Lower leg skin (tissue), 4 donors: ENCODE data around the gene CHMP3. TPM values are rescaled to one million over a fixed set of nuclear protein-coding genes. Genes with fewer than 3 reads are reported as not detected.
A peak's percentile ranks its signal among the peaks of the same experiment; 100 is the strongest.

Experiments used
- DNase-seq, 2 donors: peaks; one replicate each; pipeline ENCODE4 v3.0.0-alpha.2; 2019; ENCODE audit warnings: low spot score in 2 of 2
- H3K4me3 ChIP-seq: fragments of 200-600 bp; sonication (generic); 2 replicates; pipeline ENCODE4 v1.5.1; 2017; ENCODE audit warnings: mild to moderate bottlenecking, low read depth; ENCODE audit not compliant: poor library complexity, severe bottlenecking
- CTCF ChIP-seq, 3 donors: fragments of 450-650 bp; IDR thresholded peaks; one replicate each; pipeline ENCODE4 v1.5.1; 2016; ENCODE audit warnings: antibody characterized with exemption in 3 of 3, mild to moderate bottlenecking in 3 of 3, moderate library complexity in 2 of 3
- POLR2A ChIP-seq, 2 donors: fragments of 450-650 bp; IDR thresholded peaks; one replicate each; pipeline ENCODE4 v1.6.1; 2016 to 2017; ENCODE audit warnings: antibody characterized with exemption in 2 of 2, mild to moderate bottlenecking in 1 of 2, moderate library complexity in 1 of 2
- WGBS, 2 donors: methylation state at CpG; one replicate each; pipeline ENCODE4 v1.1.5; 2018; 5-methylcytosine and 5-hydroxymethylcytosine counted together
- intact Hi-C: fragments of 100-400 bp; cut with DNase I; formaldehyde crosslinking; loops from one replicate; pipeline ENCODE4 v1.15.0; 2023; ENCODE audit warnings: low total_unique reads
- total RNA-seq, 4 donors: library from RNA; depleted of rRNA; stranded (reverse); fragments of >200 nt; gene quantifications; one replicate each; pipeline ENCODE4 v1.1.0, GENCODE V29; 2016

Gene CHMP3
- total RNA-seq, result 100 to 1,000 TPM in 2 of 4 donors, 10 to 100 TPM in 2; 88.2 to 110 (median 97.7) TPM

GRCh38 chr2:86562922-86563649 lies at the start of gene CHMP3:
CHMP3 (minus strand) TSS chr2:86563443; CDS start chr2:86563348, 95 bp downstream.
- WGBS, 2 donors, result 1% methylated on average over 57 of the region's 57 CpGs
- peak; percentile 95 to 99 for DNase-seq
- intact Hi-C loops, result no loop called here
- no peak for TF ChIP-seq CTCF (IDR thresholded peaks at IDR 0.05)
- TF ChIP-seq POLR2A (IDR thresholded peaks at IDR 0.05), result no peak
- H3K4me3 ChIP-seq, result peak within 1 kb of the TSS; percentile 82

- intact Hi-C loops, result no loop called here
- WGBS, 2 donors, result 89 to 98% methylated on average over 1 of the region's 1 CpG
- no peak for DNase-seq
- no peak overlapping the region for H3K4me3 ChIP-seq
- no peak for TF ChIP-seq POLR2A (IDR thresholded peaks at IDR 0.05)
Measured at GRCh38 chr2:86610871-86611270, 47.6 kb upstream of the CHMP3 start.

- TF ChIP-seq CTCF (IDR thresholded peaks at IDR 0.05) (no peak), POLR2A (IDR thresholded peaks at IDR 0.05) (no peak)
- no peak for DNase-seq
- intact Hi-C loops, result no loop called here
- no peak overlapping the region for H3K4me3 ChIP-seq
- 83 to 86% methylated on average over 2 of the region's 2 CpGs for WGBS, 2 donors
Measured at GRCh38 chr2:86608832-86609410, 45.7 kb upstream of the CHMP3 start.

- no peak overlapping the region for H3K4me3 ChIP-seq
Measured at GRCh38 chr2:86603905-86604304, 40.7 kb upstream of the CHMP3 start.

GRCh38 chr2:86598966-86599365 lies 35.7 kb upstream of the CHMP3 start:
- no peak overlapping the region for H3K4me3 ChIP-seq
- no peak for TF ChIP-seq CTCF (IDR thresholded peaks at IDR 0.05)
- TF ChIP-seq POLR2A (IDR thresholded peaks at IDR 0.05), result no peak
- no peak for DNase-seq
- intact Hi-C loops, result no loop called here
- 16 to 18% methylated on average over 2 of the region's 2 CpGs for WGBS, 2 donors

More at GRCh38 chr2:86603905-86604304, 40.7 kb upstream of the CHMP3 start:
- no peak for DNase-seq
- 80 to 88% methylated on average over 4 of the region's 4 CpGs for WGBS, 2 donors
- intact Hi-C loops, result no loop called here
- TF ChIP-seq POLR2A (IDR thresholded peaks at IDR 0.05) (no peak), CTCF (IDR thresholded peaks at IDR 0.05) (no peak)

- no peak overlapping the region for H3K4me3 ChIP-seq
- DNase-seq, result no peak
- intact Hi-C loops, result no loop called here
- no peak for TF ChIP-seq CTCF (IDR thresholded peaks at IDR 0.05)
- no peak for TF ChIP-seq POLR2A (IDR thresholded peaks at IDR 0.05)
- WGBS, 2 donors, result 48 to 55% methylated on average over 2 of the region's 2 CpGs
Measured at GRCh38 chr2:86596118-86596517, 32.9 kb upstream of the CHMP3 start.
